ENCODE measurements around the gene TIMMDC1. TPM values are rescaled to one million over a fixed set of nuclear protein-coding genes. Genes with fewer than 3 reads are reported as not detected.
"Not testable (repeated sequence)": the region's sequence is repeated elsewhere in the genome, so short reads cannot be mapped to it uniquely, and the experiment has no call there.

The TIMMDC1 gene
- total RNA-seq, 3 donors from 2014 or later, result 93.4 to 107 (median 95.3) TPM

DNA sequence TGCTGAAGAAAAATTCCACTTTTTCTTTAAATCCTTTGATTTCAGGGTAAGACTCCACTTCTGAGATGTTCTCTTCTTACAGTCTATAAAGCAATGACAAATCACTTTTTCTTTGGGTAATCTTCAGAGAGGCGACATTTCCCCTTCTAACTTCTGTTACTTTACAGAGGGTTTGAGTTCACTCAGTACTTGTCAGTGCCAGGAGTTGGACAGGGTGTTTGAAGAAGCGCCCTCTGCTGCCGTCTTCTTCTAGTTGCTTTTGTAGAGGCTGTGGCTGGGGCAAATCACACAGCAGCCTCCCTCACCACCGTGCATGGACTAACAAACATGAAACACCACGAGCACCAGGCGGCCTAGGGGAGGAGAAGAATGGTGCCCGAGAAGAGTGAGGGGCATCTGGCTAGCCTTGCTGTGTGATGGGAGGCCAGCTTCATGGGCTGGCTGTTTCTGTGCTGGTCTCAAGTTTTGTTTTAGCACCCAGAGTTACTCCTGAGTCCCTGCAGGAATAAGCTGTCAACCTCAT lies 61.2 kb downstream of the TIMMDC1 start, which contains the start of gene CD80:
CD80 (minus strand) TSS at position 174 of the 523 bp plus-strand sequence. CDS start 1,886 bp downstream, outside the sequence.
- peak; percentile 91 for ATAC-seq
- intact Hi-C loops (cut with DNase I, micrococcal nuclease), result no loop called here
- H3K36me3 ChIP-seq (ENCODE audit: low read depth), result no peaks in the 10 kb centered on the region
- TF ChIP-seq, protein P1, sequence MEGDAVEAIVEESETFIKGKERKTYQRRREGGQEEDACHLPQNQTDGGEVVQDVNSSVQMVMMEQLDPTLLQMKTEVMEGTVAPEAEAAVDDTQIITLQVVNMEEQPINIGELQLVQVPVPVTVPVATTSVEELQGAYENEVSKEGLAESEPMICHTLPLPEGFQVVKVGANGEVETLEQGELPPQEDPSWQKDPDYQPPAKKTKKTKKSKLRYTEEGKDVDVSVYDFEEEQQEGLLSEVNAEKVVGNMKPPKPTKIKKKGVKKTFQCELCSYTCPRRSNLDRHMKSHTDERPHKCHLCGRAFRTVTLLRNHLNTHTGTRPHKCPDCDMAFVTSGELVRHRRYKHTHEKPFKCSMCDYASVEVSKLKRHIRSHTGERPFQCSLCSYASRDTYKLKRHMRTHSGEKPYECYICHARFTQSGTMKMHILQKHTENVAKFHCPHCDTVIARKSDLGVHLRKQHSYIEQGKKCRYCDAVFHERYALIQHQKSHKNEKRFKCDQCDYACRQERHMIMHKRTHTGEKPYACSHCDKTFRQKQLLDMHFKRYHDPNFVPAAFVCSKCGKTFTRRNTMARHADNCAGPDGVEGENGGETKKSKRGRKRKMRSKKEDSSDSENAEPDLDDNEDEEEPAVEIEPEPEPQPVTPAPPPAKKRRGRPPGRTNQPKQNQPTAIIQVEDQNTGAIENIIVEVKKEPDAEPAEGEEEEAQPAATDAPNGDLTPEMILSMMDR (IDR thresholded peaks at IDR 0.05), result no peak
- DNase-seq, result peak; percentile 61 to 84 (median 62)
- no peak within 1 kb of the TSS for H3K4me3 ChIP-seq
- H3K4me1 ChIP-seq (ENCODE audit: low read depth), result no peaks in the 10 kb centered on the region
- no peaks in the 10 kb centered on the region for H3K9me3 ChIP-seq

GRCh38 chr3:119560160-119560559 lies 61.8 kb downstream of the TIMMDC1 start:
- Histone ChIP-seq H3K36me3 (ENCODE audit: low read depth) (no peaks in the 10 kb centered on the region), H3K4me3 (no peak overlapping the region), H3K9me3 (no peaks in the 10 kb centered on the region), H3K4me1 (ENCODE audit: low read depth) (no peaks in the 10 kb centered on the region)
- DNase-seq (no peak), ATAC-seq (no peak)
- TF ChIP-seq, protein P1 (IDR thresholded peaks at IDR 0.05), result no peak
- intact Hi-C loops (cut with DNase I, micrococcal nuclease), result no loop called here

DNA sequence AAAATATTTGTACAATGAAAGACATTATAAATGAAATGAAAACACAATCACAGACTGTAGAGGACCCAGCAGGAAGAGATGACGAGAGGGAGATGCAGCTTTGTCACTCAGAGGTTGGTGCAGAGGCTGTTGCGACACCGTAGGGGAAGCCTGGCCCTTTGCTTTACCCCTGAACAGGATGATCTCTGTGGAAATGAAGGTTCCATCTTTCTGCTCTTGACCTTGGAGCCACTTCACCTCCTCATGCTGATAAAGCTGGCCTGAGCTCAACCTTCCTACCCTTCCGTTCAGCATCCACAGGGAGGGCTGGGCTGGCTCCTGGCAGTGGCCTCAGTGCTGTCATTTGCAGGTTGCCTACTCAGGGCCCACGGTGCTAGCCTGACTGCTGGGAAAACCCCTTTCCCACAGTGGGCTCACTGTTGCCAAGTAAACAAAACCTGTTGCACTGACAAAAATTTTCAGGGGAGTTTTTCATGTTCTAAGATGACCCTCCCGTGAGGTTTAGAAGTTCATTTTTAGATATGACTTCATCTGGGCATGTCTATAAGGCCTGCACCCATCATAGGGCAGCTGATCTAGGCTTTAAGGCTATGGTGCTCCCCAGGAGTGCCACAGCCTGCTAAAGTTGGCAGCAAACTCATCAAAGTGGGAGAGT lies 64.1 kb downstream of the TIMMDC1 start:
- TF ChIP-seq, protein P1 (IDR thresholded peaks at IDR 0.05), result no peak
- Histone ChIP-seq H3K4me1 (ENCODE audit: low read depth) (no peaks in the 10 kb centered on the region), H3K9me3 (no peaks in the 10 kb centered on the region), H3K36me3 (ENCODE audit: low read depth) (no peaks in the 10 kb centered on the region), H3K4me3 (no peak overlapping the region)
- intact Hi-C loops (cut with DNase I, micrococcal nuclease), result no loop called here
- ATAC-seq, result peak; percentile 60
- DNase-seq, result no peak

GRCh38 chr3:119563334-119563733 lies 65.0 kb downstream of the TIMMDC1 start:
- H3K36me3 ChIP-seq (ENCODE audit: low read depth); intact Hi-C loops (cut with DNase I, micrococcal nuclease); H3K4me3 ChIP-seq; H3K9me3 ChIP-seq; DNase-seq; ATAC-seq; H3K4me1 ChIP-seq (ENCODE audit: low read depth): not testable (repeated sequence)

- intact Hi-C loops (cut with DNase I, micrococcal nuclease), result no loop called here
- no peak for DNase-seq
- Histone ChIP-seq H3K4me3 (no peak overlapping the region), H3K36me3 (ENCODE audit: low read depth) (no peaks in the 10 kb centered on the region), H3K9me3 (no peaks in the 10 kb centered on the region), H3K4me1 (ENCODE audit: low read depth) (no peaks in the 10 kb centered on the region)
- ATAC-seq, result no peak
- TF ChIP-seq, protein P1 (IDR thresholded peaks at IDR 0.05), result no peak
These were observed 70.8 kb downstream of the TIMMDC1 start for GRCh38 chr3:119569156-119569555.

- Histone ChIP-seq H3K4me1 (ENCODE audit: low read depth) (no peaks in the 10 kb centered on the region), H3K36me3 (ENCODE audit: low read depth) (no peaks in the 10 kb centered on the region), H3K4me3 (no peak overlapping the region), H3K9me3 (no peaks in the 10 kb centered on the region)
- DNase-seq, result no peak
- peak; percentile 54 for ATAC-seq
- intact Hi-C loops (cut with DNase I, micrococcal nuclease), result no loop called here
- TF ChIP-seq, protein P1 (IDR thresholded peaks at IDR 0.05), result no peak
These were observed 71.9 kb downstream of the TIMMDC1 start for GRCh38 chr3:119570229-119570628.

Measured in mucosa of descending colon (tissue), 3 donors.